Body of pancreas (tissue), 4 donors: ENCODE measurements around the gene MORN1. TPM values are rescaled to one million over a fixed set of nuclear protein-coding genes. Genes with fewer than 3 reads are reported as not detected.

ENCODE experiments used
- ATAC-seq: fragments of 150-250 bp; one replicate; pipeline ENCODE4 v1.9.1; 2016
- DNase-seq, 4 donors: peaks; one replicate each; pipeline ENCODE4 v3.0.0-alpha.2; 2019
- H3K27ac ChIP-seq, 4 donors: fragments of 200-600 bp; sonication (generic); 1 replicate in 3 of 4; 2 replicates in 1 of 4; pipeline versions ENCODE4 v1.5.1 to v1.6.1; 2016 to 2019; ENCODE audit warnings: mild to moderate bottlenecking in 1 of 4, mixed read lengths in 1 of 4, moderate library complexity in 1 of 4
- H3K27me3 ChIP-seq, 2 donors: fragments of 200-600 bp; sonication (generic); one replicate each; pipeline ENCODE4 v1.6.0; 2016; ENCODE audit warnings: mild to moderate bottlenecking in 1 of 2
- H3K36me3 ChIP-seq, 2 donors: fragments of 200-600 bp; sonication (generic); replicated peaks in 1 of 2; 2 replicates each; pipeline ENCODE4 v1.5.1; 2016; ENCODE audit warnings: low read depth in 2 of 2; ENCODE audit not compliant: insufficient read depth in 1 of 2
- H3K4me1 ChIP-seq: fragments of 200-600 bp; sonication (generic); one replicate; pipeline ENCODE4 v1.6.0; 2016
- H3K4me3 ChIP-seq, 2 donors: fragments of 200-600 bp; sonication (generic); 1 replicate in 1 of 2; 2 replicates in 1 of 2; pipeline ENCODE4 v1.5.1; 2016 to 2019
- H3K9me3 ChIP-seq, 3 donors: fragments of 200-600 bp; sonication (generic); 1 replicate in 2 of 3; 2 replicates in 1 of 3; pipeline ENCODE4 v1.5.1; 2016
- CTCF ChIP-seq, 7 experiments: fragments of 450-650 bp in 4 of 7; fragments of 200-600 bp in 3 of 7; sonication (generic) in 3 of 7; IDR thresholded peaks; one replicate each; pipeline ENCODE4 v1.5.1; 2016 to 2019; ENCODE audit warnings: antibody characterized with exemption in 7 of 7
- POLR2A ChIP-seq, 3 donors: fragments of 450-650 bp; IDR thresholded peaks; one replicate each; pipeline ENCODE4 v1.6.1; 2016; ENCODE audit warnings: antibody characterized with exemption in 3 of 3, mild to moderate bottlenecking in 2 of 3
- WGBS, 2 donors: methylation state at CpG; one replicate each; pipeline ENCODE4 v1.1.5; 2017; 5-methylcytosine and 5-hydroxymethylcytosine counted together
- intact Hi-C: fragments of 100-400 bp; cut with DNase I; formaldehyde crosslinking; loops from one replicate; pipeline ENCODE4 v1.15.1; 2023
- total RNA-seq, 2 donors: library from RNA; depleted of rRNA; stranded (reverse); fragments of >200 nt; gene quantifications; one replicate each; pipeline ENCODE4 v1.1.0, GENCODE V29; 2016

MORN1 gene
- total RNA-seq, 2 donors from 2014 or later, result 7.0 to 17.8 TPM

- Histone ChIP-seq H3K4me1 (no peaks in the 10 kb centered on the region), H3K9me3 (no peaks in the 10 kb centered on the region), H3K36me3 (no peaks in the 10 kb centered on the region), H3K27me3 (no peaks in the 10 kb centered on the region), H3K27ac (no peak overlapping the region), H3K4me3 (no peak overlapping the region)
- no peak for ATAC-seq
- DNase-seq, result no peak
- intact Hi-C loops, result no loop called here
- no peak for TF ChIP-seq CTCF (IDR thresholded peaks at IDR 0.05)
- TF ChIP-seq POLR2A (IDR thresholded peaks at IDR 0.05), result no peak
- WGBS, 2 donors, result 85 to 86% methylated on average over 18 to 35 of the region's 37 CpGs
Observed at GRCh38 chr1:2356911-2357845, 34.2 kb downstream of the MORN1 start.

- Histone ChIP-seq H3K4me3 (no peak overlapping the region), H3K36me3 (no peaks in the 10 kb centered on the region), H3K27ac (no peak overlapping the region), H3K9me3 (no peaks in the 10 kb centered on the region), H3K4me1 (no peaks in the 10 kb centered on the region), H3K27me3 (no peaks in the 10 kb centered on the region)
- WGBS, 2 donors, result 72 to 73% methylated on average over 8 to 15 of the region's 15 CpGs
- intact Hi-C loops, result no loop called here
- TF ChIP-seq CTCF (IDR thresholded peaks at IDR 0.05) (no peak), POLR2A (IDR thresholded peaks at IDR 0.05) (no peak)
- no peak for DNase-seq
- no peak for ATAC-seq
Observed at GRCh38 chr1:2356401-2356800, 35.0 kb downstream of the MORN1 start.

GRCh38 chr1:2355373-2356261 lies 35.7 kb downstream of the MORN1 start:
- intact Hi-C loops, result no loop called here
- no peaks in the 10 kb centered on the region for H3K4me1 ChIP-seq
- DNase-seq, result no peak
- no peak overlapping the region for H3K27ac ChIP-seq
- 77 to 83% methylated on average over 10 to 21 of the region's 28 CpGs for WGBS, 2 donors
- no peaks in the 10 kb centered on the region for H3K36me3 ChIP-seq
- no peak for ATAC-seq
- TF ChIP-seq POLR2A (IDR thresholded peaks at IDR 0.05), result no peak
- no peak for TF ChIP-seq CTCF (IDR thresholded peaks at IDR 0.05)
- H3K27me3 ChIP-seq, result no peaks in the 10 kb centered on the region
- no peaks in the 10 kb centered on the region for H3K9me3 ChIP-seq
- H3K4me3 ChIP-seq, result no peak overlapping the region

- no peak overlapping the region for H3K4me3 ChIP-seq
- TF ChIP-seq POLR2A (IDR thresholded peaks at IDR 0.05), result no peak
- no peak for TF ChIP-seq CTCF (IDR thresholded peaks at IDR 0.05)
- H3K4me1 ChIP-seq, result no peaks in the 10 kb centered on the region
- H3K36me3 ChIP-seq, result no peaks in the 10 kb centered on the region
- no peak overlapping the region for H3K27ac ChIP-seq
- 87 to 89% methylated on average over 15 to 36 of the region's 38 CpGs for WGBS, 2 donors
- H3K9me3 ChIP-seq, result no peaks in the 10 kb centered on the region
- intact Hi-C loops, result no loop called here
- DNase-seq (no peak), ATAC-seq (no peak)
- H3K27me3 ChIP-seq, result no peaks in the 10 kb centered on the region
Observed at GRCh38 chr1:2354511-2355372, 36.6 kb downstream of the MORN1 start.
